ENCODE measurements around the gene DEFB121.
A peak's percentile ranks its signal among the peaks of the same experiment; 100 is the strongest.

The DEFB121 gene

GRCh38 chr20:31406115-31406514, at the start of gene DEFB121:
Gene DEFB121, minus strand, starts transcription at chr20:31406215. Its CDS starts 63 bp downstream, at chr20:31406152.
- H3K4me3 ChIP-seq (ENCODE audit: control insufficient read depth, low read depth, low read length): no peak within 1 kb of the TSS
- no peak for TF ChIP-seq CTCF (IDR thresholded peaks at IDR 0.05; ENCODE audit: control insufficient read depth, insufficient read depth, low read depth, low read length, missing control alignments)
- DNase-seq (ENCODE audit: low read depth): no peak

- no peak overlapping the region for H3K4me3 ChIP-seq (ENCODE audit: control insufficient read depth, low read depth, low read length)
- DNase-seq (ENCODE audit: low read depth): no peak
- no peak for TF ChIP-seq CTCF (IDR thresholded peaks at IDR 0.05; ENCODE audit: control insufficient read depth, insufficient read depth, low read depth, low read length, missing control alignments)
Observed at GRCh38 chr20:31454361-31454760, 48.3 kb upstream of the DEFB121 start.

GRCh38 chr20:31452575-31452974, 46.6 kb upstream of the DEFB121 start:
- DNase-seq (ENCODE audit: low read depth): no peak
- TF ChIP-seq CTCF (IDR thresholded peaks at IDR 0.05; ENCODE audit: control insufficient read depth, insufficient read depth, low read depth, low read length, missing control alignments): no peak
- H3K4me3 ChIP-seq (ENCODE audit: control insufficient read depth, low read depth, low read length): no peak overlapping the region

- no peak for TF ChIP-seq CTCF (IDR thresholded peaks at IDR 0.05; ENCODE audit: control insufficient read depth, insufficient read depth, low read depth, low read length, missing control alignments)
- no peak overlapping the region for H3K4me3 ChIP-seq (ENCODE audit: control insufficient read depth, low read depth, low read length)
- DNase-seq (ENCODE audit: low read depth): no peak
Observed at GRCh38 chr20:31449511-31450414, 43.7 kb upstream of the DEFB121 start.

- DNase-seq (ENCODE audit: low read depth): no peak
- TF ChIP-seq CTCF (IDR thresholded peaks at IDR 0.05; ENCODE audit: control insufficient read depth, insufficient read depth, low read depth, low read length, missing control alignments): no peak
- no peak overlapping the region for H3K4me3 ChIP-seq (ENCODE audit: control insufficient read depth, low read depth, low read length)
Observed at GRCh38 chr20:31446084-31446819, 40.2 kb upstream of the DEFB121 start.

- no peak for DNase-seq (ENCODE audit: low read depth)
- TF ChIP-seq CTCF (IDR thresholded peaks at IDR 0.05; ENCODE audit: control insufficient read depth, insufficient read depth, low read depth, low read length, missing control alignments): peak; percentile 23
- H3K4me3 ChIP-seq (ENCODE audit: control insufficient read depth, low read depth, low read length): no peak within 1 kb of the TSS
Observed at GRCh38 chr20:31440012-31440659, 34.1 kb upstream of the DEFB121 start, which contains the start of gene DEFB123. Gene DEFB123, plus strand, starts transcription at chr20:31440632. Its CDS starts 67 bp downstream, at chr20:31440699.
